GM18502 (cell line): ENCODE results near the gene RANBP10.
"Not testable (repeated sequence)": the region's sequence is repeated elsewhere in the genome, so short reads cannot be mapped to it uniquely, and the experiment has no call there.

ENCODE experiments used
- ATAC-seq: cut with Tn5 transposase; IDR thresholded peaks from one replicate; pipeline ENCODE4 v1.9.1; 2021; ENCODE audit warnings: mild to moderate bottlenecking; ENCODE audit not compliant: unreplicated experiment, poor library complexity

RANBP10 gene

DNA sequence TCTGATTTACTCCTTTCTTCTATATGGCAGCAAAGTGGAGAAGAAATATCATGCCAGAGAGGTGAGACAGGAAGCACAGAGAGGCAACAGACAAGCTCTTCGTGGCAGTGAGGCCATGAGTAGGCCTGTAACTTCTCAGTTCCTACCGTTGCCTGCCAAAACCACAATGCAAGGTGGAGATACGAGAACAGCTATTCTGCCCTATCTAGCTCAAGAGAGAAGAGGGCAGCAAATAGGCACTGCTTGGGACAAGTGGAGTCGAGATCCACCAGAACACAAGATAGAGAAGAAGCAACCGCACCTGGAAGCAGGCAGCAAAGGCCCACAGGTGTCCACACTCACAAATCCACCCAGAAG, 24.8 kb downstream of the RANBP10 start:
- peak; percentile 68 for ATAC-seq

DNA sequence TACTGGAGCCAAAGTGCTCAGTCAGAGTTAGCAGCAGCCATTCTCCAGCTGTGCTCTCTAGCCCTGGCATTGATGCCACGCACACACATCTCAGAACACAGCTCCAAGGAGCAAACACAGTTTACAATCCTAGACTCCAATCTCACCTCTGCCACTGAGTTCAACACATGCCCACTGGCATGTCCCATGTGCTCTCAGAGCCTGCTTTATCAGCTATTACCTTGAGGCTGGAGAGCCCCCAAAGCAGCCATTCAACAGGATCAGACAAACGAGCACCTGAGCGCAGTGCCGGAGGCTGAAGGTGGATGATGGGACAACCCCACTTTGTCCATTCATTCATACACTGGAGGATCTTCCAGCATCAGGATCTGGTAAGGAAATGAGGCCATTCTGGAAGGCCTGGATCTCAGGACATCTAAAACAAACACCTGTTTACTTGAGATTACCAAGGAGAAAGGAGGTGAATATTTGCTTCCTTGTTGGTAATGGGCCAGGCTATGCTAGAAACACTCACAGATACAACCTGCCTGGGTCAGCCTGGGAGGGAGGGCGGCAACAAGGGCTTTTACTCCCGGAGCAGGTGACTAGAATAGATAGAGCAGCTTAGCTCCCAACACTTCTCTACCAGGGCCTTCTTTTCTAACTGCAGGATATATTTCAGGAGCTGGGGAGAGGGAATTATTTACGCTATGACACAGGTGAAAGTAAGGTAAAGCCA, 25.4 kb downstream of the RANBP10 start:
- peak; percentile 8 for ATAC-seq

- ATAC-seq: no peak
Observed at GRCh38 chr16:67779256-67780014, 26.9 kb downstream of the RANBP10 start.

DNA sequence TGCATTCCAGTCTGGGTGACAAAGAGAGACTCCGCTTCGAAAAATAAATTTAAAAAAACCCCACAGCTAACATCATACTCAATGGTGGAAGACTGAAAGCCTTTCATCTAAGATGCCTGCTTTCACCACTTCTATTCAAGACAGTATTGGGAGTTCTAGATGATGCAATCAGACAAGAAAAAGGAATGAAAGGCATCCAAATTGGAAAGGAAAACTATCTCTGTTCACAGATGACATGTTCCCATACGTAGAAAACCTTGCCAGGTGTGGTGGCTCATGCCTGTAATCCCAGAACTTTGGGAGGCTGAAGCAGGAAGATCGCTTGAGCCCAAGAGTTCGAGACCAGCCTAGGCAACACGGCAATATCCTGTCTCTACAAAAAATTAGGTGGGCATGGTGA, 31.1 kb downstream of the RANBP10 start:
- no peak for ATAC-seq

DNA sequence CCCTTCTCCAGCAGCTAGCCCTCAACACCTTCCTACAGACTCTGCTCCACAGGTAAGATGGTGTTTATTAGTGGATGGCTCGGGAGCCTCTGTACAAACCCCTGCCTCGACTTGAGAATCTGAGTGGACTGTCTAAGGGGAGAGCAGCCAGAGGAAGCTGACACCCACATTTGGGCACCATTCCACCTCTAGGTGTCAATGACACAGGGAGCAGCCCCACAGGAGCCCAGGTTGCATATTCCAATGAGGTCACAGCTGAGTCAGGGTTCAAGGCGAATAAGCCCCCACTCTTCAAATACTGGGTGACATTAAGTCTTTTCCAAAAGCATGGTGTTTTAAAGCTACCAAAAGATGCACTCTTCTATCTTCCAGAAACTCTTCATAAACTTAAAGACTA, 31.9 kb downstream of the RANBP10 start:
- ATAC-seq: no peak

DNA sequence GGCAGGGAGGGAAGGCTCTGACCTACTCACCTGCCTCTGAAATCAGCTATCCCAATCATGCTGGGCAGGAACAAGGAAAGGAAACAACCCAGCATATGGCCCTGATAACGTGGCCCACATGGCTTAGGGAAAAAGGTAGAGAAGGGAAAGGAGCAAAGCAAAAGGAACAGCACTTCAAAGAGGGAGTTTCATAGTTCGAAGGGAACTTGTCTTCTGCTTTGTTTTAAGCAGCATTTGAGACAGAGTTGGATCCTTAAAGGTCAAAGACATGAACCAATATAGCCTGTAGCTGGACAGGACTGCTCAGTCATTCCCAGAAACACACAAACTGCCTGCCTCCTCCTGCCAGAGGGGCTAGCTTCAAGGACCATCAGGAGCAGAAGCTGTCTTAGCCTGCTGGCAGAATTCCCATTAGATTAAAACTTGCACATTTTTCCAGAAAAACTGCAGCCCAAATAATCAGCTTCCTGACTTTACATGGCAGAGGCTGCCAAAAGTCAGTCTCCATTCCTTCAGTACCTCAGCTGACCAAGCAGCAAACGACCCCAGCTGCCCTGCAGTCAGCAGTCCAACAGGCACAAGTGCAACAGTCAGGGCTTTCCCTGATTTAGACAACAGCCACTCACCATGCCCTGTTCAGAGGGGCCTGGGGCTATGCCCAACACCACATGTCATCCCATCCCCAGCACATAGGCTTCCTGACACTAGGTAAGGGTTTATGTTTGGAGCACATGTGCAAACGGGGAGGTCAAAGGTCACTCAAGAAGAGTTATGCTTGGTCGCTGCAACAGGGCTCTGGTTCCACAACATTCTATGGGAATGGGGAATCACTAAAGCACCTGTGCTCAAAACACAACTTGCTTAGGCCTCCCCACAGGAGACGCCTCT, 32.5 kb downstream of the RANBP10 start:
- ATAC-seq: no peak

DNA sequence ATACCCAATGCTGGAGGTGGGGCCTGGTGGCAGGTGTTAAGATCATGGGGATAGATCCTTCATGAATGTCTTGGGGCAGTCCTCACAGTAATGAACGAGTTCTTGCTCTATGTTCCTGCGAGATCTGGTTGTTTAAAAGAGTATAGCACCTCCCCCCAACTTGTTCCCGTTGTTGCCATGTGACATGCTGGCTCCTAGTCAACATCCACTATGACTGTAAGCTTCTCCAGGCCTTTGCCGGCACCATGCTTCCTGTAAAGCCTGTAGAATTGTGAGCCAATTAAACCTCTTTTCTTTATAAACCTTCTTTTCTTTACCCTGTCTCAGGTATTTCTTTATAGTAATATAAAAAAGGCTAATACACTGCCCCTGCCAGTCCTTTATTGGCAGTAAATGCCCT, 33.3 kb downstream of the RANBP10 start:
- no peak for ATAC-seq

DNA sequence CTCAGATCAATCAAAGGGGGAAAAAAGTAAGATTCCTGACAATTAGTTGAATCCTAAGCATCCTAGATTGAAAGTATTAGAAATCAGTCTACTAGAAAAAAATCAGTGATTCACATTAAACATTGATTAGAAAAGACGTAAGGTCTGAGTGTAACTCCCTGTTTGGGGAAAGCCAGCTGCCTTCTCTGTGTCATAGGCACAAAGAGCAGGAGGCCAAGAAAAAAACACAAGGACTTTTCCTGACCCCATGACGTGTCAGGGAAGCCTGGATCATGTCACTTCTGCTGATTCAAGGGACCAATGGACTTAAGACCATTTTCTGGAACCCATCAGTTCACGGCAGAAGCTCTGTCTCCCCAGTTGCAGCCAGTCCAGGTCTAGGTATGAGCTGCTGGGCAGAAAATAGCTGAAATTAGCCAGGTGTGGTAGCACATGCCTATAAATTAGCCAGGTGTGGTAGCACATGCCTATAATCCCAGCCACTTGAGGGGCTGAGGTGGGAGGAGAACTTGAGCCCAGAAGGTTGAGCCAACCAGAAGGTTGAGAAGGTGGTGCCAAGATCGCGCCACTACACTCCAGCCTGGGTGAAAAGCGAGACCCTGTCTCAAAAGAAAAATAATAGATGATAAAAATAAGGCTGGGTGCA, 35.9 kb downstream of the RANBP10 start:
- no peak for ATAC-seq

- no peak for ATAC-seq
Observed at GRCh38 chr16:67767953-67768352, 38.4 kb downstream of the RANBP10 start.

DNA sequence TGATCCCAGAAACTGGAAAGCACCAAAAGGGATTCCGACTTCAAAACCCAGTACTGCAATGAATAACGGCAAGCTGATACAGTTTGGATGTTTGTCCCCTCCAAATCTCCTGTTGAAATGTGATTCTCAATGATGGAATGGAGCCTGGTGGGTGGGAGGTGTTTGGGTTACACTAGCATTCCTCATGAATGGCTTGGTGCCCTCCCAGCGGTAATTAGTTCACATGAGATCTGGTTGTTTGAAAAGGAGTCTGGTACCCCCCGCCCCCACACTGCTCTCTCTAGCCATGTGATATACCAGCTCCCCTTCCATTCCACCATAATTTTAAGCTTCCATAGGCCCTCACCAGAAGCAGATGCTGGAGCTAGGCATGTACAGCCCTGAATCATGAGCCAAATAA, 40.1 kb downstream of the RANBP10 start:
- ATAC-seq: no peak

GRCh38 chr16:67764158-67764667, 42.1 kb downstream of the RANBP10 start:
- no peak for ATAC-seq

- ATAC-seq: no peak
Observed at GRCh38 chr16:67763066-67763465, 43.3 kb downstream of the RANBP10 start.

DNA sequence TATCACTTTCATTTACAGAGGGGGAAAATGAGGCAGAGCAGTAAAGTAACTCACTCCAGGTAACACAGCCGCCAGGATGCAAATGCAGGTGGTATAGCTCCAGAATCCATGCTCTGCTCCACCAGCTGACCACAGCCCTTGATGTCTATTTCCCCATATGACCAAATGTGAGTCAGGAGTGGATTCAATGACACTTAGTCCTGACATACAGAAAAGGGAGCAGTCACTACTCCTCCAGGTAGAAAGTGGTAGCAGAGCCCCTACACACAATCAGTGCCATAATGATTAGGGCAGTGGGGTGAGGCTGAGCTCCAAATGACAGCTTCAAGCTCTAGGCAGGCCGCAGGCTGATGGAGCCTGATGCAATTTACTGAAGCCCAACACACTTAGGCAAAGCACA, 44.0 kb downstream of the RANBP10 start:
- no peak for ATAC-seq

GRCh38 chr16:67761924-67762323, 44.4 kb downstream of the RANBP10 start:
- no peak for ATAC-seq

GRCh38 chr16:67760956-67761230, 45.5 kb downstream of the RANBP10 start:
- ATAC-seq: no peak

GRCh38 chr16:67760206-67760955, 46.0 kb downstream of the RANBP10 start:
- no peak for ATAC-seq

DNA sequence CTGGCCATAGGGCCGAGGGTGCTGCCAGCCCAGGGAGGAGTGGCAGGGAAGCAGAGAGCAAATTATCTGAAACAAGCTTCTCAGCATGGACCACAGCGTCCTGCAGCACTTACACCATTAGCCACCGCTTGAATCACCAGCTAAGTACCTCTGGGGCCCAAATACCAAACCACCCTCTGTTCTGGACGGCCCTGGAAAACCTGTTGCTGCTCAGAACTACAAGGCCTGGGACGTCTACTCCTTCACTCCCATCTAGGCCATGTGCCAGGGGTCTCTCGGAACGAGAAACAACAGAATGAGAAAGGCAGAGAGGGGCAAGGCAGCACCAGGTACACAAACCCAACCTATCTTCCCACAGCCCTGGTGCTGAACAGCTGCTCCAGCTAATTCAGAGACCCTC, 47.4 kb downstream of the RANBP10 start:
- no peak for ATAC-seq

- ATAC-seq: no peak
Observed at GRCh38 chr16:67758006-67758405, 48.4 kb downstream of the RANBP10 start.

DNA sequence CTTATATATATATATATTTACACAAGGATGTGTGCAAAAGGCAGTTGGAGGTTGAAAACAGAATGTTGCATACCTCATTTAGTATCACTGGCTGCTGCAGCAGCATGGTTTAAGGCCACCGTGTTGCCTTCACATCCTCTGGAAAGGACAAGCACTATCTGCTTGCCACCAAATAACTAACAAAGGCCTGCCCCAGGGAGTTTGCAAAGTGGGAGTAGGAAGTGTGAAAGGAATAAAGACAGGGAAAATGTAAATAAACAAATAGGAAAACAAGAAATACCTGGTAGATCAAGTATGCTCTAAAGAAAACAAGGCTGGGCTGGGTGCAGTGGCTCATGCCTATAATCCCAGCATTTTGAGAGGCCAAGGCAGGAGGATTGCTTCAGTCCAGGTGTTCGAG, 53.7 kb downstream of the RANBP10 start:
- ATAC-seq: no peak

GRCh38 chr16:67751331-67751730, 55.0 kb downstream of the RANBP10 start:
- not testable (repeated sequence) for ATAC-seq
